Neural cell (in vitro differentiated cells): ENCODE results near the gene SMIM10. TPM values are rescaled to one million over a fixed set of nuclear protein-coding genes. Genes with fewer than 3 reads are reported as not detected.

ENCODE experiments used
- H2AFZ ChIP-seq: fragments of 200-600, 300-800 bp; sonication (generic), shearing (Covaris generic); 2 replicates; pipeline ENCODE4 v1.6.0; 2014; ENCODE audit warnings: low read depth, mild to moderate bottlenecking, antibody characterized with exemption, low read length, moderate library complexity
- H3F3A ChIP-seq: fragments of 200-600 bp; shearing (Covaris generic); 2 replicates; pipeline ENCODE4 v1.6.1; 2016; ENCODE audit warnings: mild to moderate bottlenecking, moderate library complexity, mixed read lengths, antibody characterized with exemption, low read length; ENCODE audit not compliant: insufficient read depth, poor library complexity, severe bottlenecking
- H3K27ac ChIP-seq: fragments of 200-600, 300-800 bp; sonication (generic), shearing (Covaris generic); 2 replicates; pipeline ENCODE4 v1.5.1; 2014; ENCODE audit warnings: mild to moderate bottlenecking, low read length, moderate library complexity
- H3K27me3 ChIP-seq: fragments of 300-800, 200-600 bp; sonication (generic), shearing (Covaris generic); 2 replicates; pipeline ENCODE4 v1.6.0; 2014; ENCODE audit warnings: mild to moderate bottlenecking, low read depth, low read length, moderate library complexity; ENCODE audit not compliant: insufficient read depth
- H3K36me3 ChIP-seq: fragments of 300-800, 200-600 bp; sonication (generic), shearing (Covaris generic); 2 replicates; pipeline ENCODE4 v1.5.1; 2014; ENCODE audit warnings: mild to moderate bottlenecking, antibody characterized with exemption, low read length, moderate library complexity; ENCODE audit not compliant: insufficient read depth
- H3K4me2 ChIP-seq: fragments of 300-800, 200-600 bp; sonication (generic), shearing (Covaris generic); 2 replicates; pipeline ENCODE4 v1.6.0; 2014; ENCODE audit warnings: mild to moderate bottlenecking, low read length
- H3K4me3 ChIP-seq: fragments of 300-800, 200-600 bp; sonication (generic), shearing (Covaris generic); 2 replicates; pipeline ENCODE4 v1.5.1; 2014; ENCODE audit warnings: mild to moderate bottlenecking, low read length, moderate library complexity
- H3K79me2 ChIP-seq: fragments of 200-600 bp; shearing (Covaris generic); replicated peaks from 2 replicates; pipeline ENCODE4 v1.6.0; 2014; ENCODE audit warnings: mild to moderate bottlenecking, low read length, moderate library complexity; ENCODE audit not compliant: insufficient read depth
- H3K9ac ChIP-seq: fragments of 300-800, 200-600 bp; sonication (generic), shearing (Covaris generic); 2 replicates; pipeline ENCODE4 v1.6.1; 2016; ENCODE audit warnings: mild to moderate bottlenecking, low read length, mixed read lengths
- H3K9me2 ChIP-seq: fragments of 200-600 bp; shearing (Covaris generic); 2 replicates; pipeline ENCODE4 v1.6.1; 2016; ENCODE audit warnings: mild to moderate bottlenecking, low read length, mixed read lengths; ENCODE audit not compliant: insufficient read depth
- H3K9me3 ChIP-seq: fragments of 200-600, 300-800 bp; sonication (generic), shearing (Covaris generic); 2 replicates; pipeline ENCODE4 v1.6.1; 2016; ENCODE audit warnings: mild to moderate bottlenecking, mixed run types, low read length, moderate library complexity, mixed read lengths
- H4K20me1 ChIP-seq: fragments of 200-600 bp; shearing (Covaris generic); 2 replicates; pipeline ENCODE4 v1.6.1; 2016; ENCODE audit warnings: mild to moderate bottlenecking, mixed run types; ENCODE audit not compliant: insufficient read depth
- CTCF ChIP-seq: fragments of 450-650 bp; IDR thresholded peaks from 2 replicates; pipeline ENCODE4 v1.5.1; 2014; ENCODE audit warnings: antibody characterized with exemption, mild to moderate bottlenecking, moderate library complexity; ENCODE audit not compliant: poor library complexity, severe bottlenecking
- EP300 ChIP-seq: fragments of 450-650 bp; conservative IDR thresholded peaks from 2 replicates; pipeline ENCODE4 v1.6.1; 2014; ENCODE audit warnings: antibody characterized with exemption, mild to moderate bottlenecking, moderate library complexity; ENCODE audit not compliant: poor library complexity, severe bottlenecking
- EZH2 ChIP-seq: fragments of 200-600, 300-800 bp; shearing (Covaris generic), sonication (generic); IDR thresholded peaks from 2 replicates; pipeline ENCODE4 v1.6.1; 2014; ENCODE audit warnings: antibody characterized with exemption, low read length, borderline replicate concordance, mild to moderate bottlenecking; ENCODE audit not compliant: insufficient read depth, poor library complexity, severe bottlenecking
- MXI1 ChIP-seq: fragments of 450-650 bp; conservative IDR thresholded peaks from 2 replicates; pipeline ENCODE4 v1.6.1; 2014; ENCODE audit warnings: antibody characterized with exemption, mild to moderate bottlenecking; ENCODE audit not compliant: poor library complexity, severe bottlenecking
- POLR2AphosphoS5 ChIP-seq: IDR thresholded peaks from 2 replicates; pipeline ENCODE4 v1.6.1; 2012
- RAD21 ChIP-seq: fragments of 450-650 bp; conservative IDR thresholded peaks from 2 replicates; pipeline ENCODE4 v1.6.1; 2014; ENCODE audit warnings: antibody characterized with exemption, mild to moderate bottlenecking, moderate library complexity
- REST ChIP-seq: IDR thresholded peaks from 2 replicates; pipeline ENCODE4 v1.6.1; 2012; ENCODE audit warnings: borderline replicate concordance
- SMC3 ChIP-seq: fragments of 450-650 bp; conservative IDR thresholded peaks from 2 replicates; pipeline ENCODE4 v1.6.1; 2014; ENCODE audit warnings: antibody characterized with exemption, mild to moderate bottlenecking, moderate library complexity; ENCODE audit not compliant: poor library complexity
- TAF1 ChIP-seq: IDR thresholded peaks from 2 replicates; pipeline ENCODE4 v1.6.1; 2012; ENCODE audit warnings: low read depth
- polyA plus RNA-seq: library from polyadenylated mRNA; depleted of rRNA; stranded (reverse); fragments of >200 nt; gene quantifications from 2 replicates; pipeline ENCODE4 v1.2.3, GENCODE V29; 2014

SMIM10 gene
- polyA plus RNA-seq, 1 donor from 2014 or later: not detected

- Histone ChIP-seq H3K9ac (no peak overlapping the region), H3K36me3 (no peaks in the 10 kb centered on the region), H3K9me3 (no peaks in the 10 kb centered on the region), H2AFZ (no peak overlapping the region), H3K4me3 (no peak overlapping the region), H3K4me2 (no peak overlapping the region), H3K9me2 (no peaks in the 10 kb centered on the region), H3F3A (no peaks in the 10 kb centered on the region), H4K20me1 (no peaks in the 10 kb centered on the region), H3K79me2 (no peaks in the 10 kb centered on the region), H3K27ac (no peak overlapping the region), H3K27me3 (no peaks in the 10 kb centered on the region)
- no peak for TF ChIP-seq REST
- no peak for TF ChIP-seq TAF1
- no peak for TF ChIP-seq POLR2AphosphoS5
- no peak for TF ChIP-seq EZH2
- no peak for TF ChIP-seq EP300
- no peak for TF ChIP-seq RAD21
- TF ChIP-seq MXI1: no peak
- TF ChIP-seq SMC3: no peak
- no peak for TF ChIP-seq CTCF
Measured at GRCh38 chrX:134998246-134998645, 7.5 kb downstream of the SMIM10 start.

- Histone ChIP-seq H3K36me3 (no peaks in the 10 kb centered on the region), H3K9ac (no peak overlapping the region), H3F3A (no peaks in the 10 kb centered on the region), H3K27ac (no peak overlapping the region), H4K20me1 (no peaks in the 10 kb centered on the region), H3K9me2 (no peaks in the 10 kb centered on the region), H2AFZ (no peak overlapping the region), H3K27me3 (no peaks in the 10 kb centered on the region), H3K79me2 (no peaks in the 10 kb centered on the region), H3K4me3 (no peak overlapping the region), H3K4me2 (no peak overlapping the region), H3K9me3 (no peaks in the 10 kb centered on the region)
- TF ChIP-seq CTCF (peak; percentile 68), REST (no peak), MXI1 (no peak), EZH2 (no peak), POLR2AphosphoS5 (no peak), EP300 (no peak), RAD21 (peak; percentile 67), SMC3 (peak; percentile 64), TAF1 (no peak)
Measured at GRCh38 chrX:134999469-134999868, 8.7 kb downstream of the SMIM10 start.
